Brain microvascular endothelial cell (primary cell): ENCODE measurements around the gene THRB.

ENCODE experiments used
- DNase-seq: peaks from one replicate; pipeline ENCODE4 v3.0.0-alpha.2; 2020
- H3K27ac ChIP-seq: fragments of 250-450 bp; sonication (Bioruptor Pico); 2 replicates; pipeline ENCODE4 v1.5.1; 2020; ENCODE audit warnings: mild to moderate bottlenecking, moderate library complexity
- H3K27me3 ChIP-seq: fragments of 250-450 bp; sonication (Bioruptor Pico); replicated peaks from 2 replicates; pipeline ENCODE4 v1.5.1; 2020; ENCODE audit warnings: mild to moderate bottlenecking
- H3K36me3 ChIP-seq: fragments of 250-450 bp; sonication (Bioruptor Pico); replicated peaks from 2 replicates; pipeline ENCODE4 v1.5.1; 2020; ENCODE audit warnings: mild to moderate bottlenecking
- H3K4me3 ChIP-seq: 2 replicates; pipeline ENCODE4 v1.5.1; 2011; ENCODE audit warnings: low read depth, mild to moderate bottlenecking, control low read depth, low read length, moderate library complexity
- CTCF ChIP-seq: IDR thresholded peaks from 2 replicates; pipeline ENCODE4 v1.5.1; 2011; ENCODE audit warnings: low read depth, mild to moderate bottlenecking, moderate library complexity, low read length, control low read depth, inconsistent platforms; ENCODE audit errors: missing control alignments
- in situ Hi-C: cut with HindIII; loops from 2 replicates; pipeline ENCODE4 v1.10.0; 2017; ENCODE audit warnings: low sequenced_read_pairs, low pct_ligation_motif_present

THRB gene

GRCh38 chr3:24519368-24520100 is 24.9 kb upstream of the THRB start:
- no peak for DNase-seq
- Histone ChIP-seq H3K4me3 (no peak overlapping the region), H3K27ac (no peak overlapping the region), H3K27me3 (peaks cover 2% of the 10 kb centered on the region), H3K36me3 (no peaks in the 10 kb centered on the region)
- no peak for TF ChIP-seq CTCF
- in situ Hi-C loops: no loop called here

- no peak for DNase-seq
- Histone ChIP-seq H3K27me3 (peaks cover 2% of the 10 kb centered on the region), H3K36me3 (no peaks in the 10 kb centered on the region), H3K27ac (no peak overlapping the region), H3K4me3 (no peak overlapping the region)
- TF ChIP-seq CTCF: no peak
- in situ Hi-C loops: no loop called here
Measured at GRCh38 chr3:24518990-24519367, 24.3 kb upstream of the THRB start.

GRCh38 chr3:24514119-24514518 is 19.5 kb upstream of the THRB start:
- TF ChIP-seq CTCF: no peak
- H3K36me3 ChIP-seq: no peaks in the 10 kb centered on the region
- DNase-seq: no peak
- H3K27me3 ChIP-seq: no peaks in the 10 kb centered on the region
- in situ Hi-C loops: no loop called here
- peak overlapping the region; percentile 64 for H3K27ac ChIP-seq
- no peak overlapping the region for H3K4me3 ChIP-seq

GRCh38 chr3:24513463-24513862 is 18.8 kb upstream of the THRB start:
- Histone ChIP-seq H3K27ac (peak overlapping the region; percentile 64), H3K27me3 (no peaks in the 10 kb centered on the region), H3K4me3 (no peak overlapping the region), H3K36me3 (no peaks in the 10 kb centered on the region)
- in situ Hi-C loops: no loop called here
- TF ChIP-seq CTCF: no peak
- DNase-seq: peak; percentile 69

GRCh38 chr3:24512564-24513197 is 18.0 kb upstream of the THRB start:
- no peaks in the 10 kb centered on the region for H3K27me3 ChIP-seq
- in situ Hi-C loops: no loop called here
- H3K36me3 ChIP-seq: no peaks in the 10 kb centered on the region
- no peak overlapping the region for H3K27ac ChIP-seq
- DNase-seq: no peak
- no peak for TF ChIP-seq CTCF
- H3K4me3 ChIP-seq: no peak overlapping the region
